NCI-H446 treated with DMSO at 0.1 percent for 48 hours (cell line): Measurements from ENCODE around the gene SCAMP4.

Experiments
- DNase-seq: peaks from one replicate; lab custom pipeline; 2025; lab: John Stamatoyannopoulos, UW

SCAMP4 gene

DNA sequence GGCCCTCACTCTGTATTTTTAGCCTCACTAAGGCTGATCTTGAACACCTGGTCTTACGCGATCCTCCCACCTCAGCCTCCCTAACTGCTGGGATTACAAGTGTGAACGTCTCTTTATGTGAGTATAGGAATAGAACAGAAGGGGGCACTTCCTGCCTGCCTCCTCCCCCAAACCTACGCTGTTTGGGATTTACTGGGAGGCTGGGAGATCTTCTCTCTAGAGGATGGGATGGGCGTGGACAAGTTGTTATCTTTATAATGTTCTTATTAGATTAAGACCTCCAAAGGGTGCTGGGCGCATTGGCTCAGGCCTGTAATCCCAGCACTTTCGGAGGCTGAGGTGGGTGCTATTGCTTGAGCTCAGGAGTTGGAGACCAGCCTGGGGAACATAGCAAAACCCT lies 32.9 kb downstream of the SCAMP4 start:
- no peak for DNase-seq

DNA sequence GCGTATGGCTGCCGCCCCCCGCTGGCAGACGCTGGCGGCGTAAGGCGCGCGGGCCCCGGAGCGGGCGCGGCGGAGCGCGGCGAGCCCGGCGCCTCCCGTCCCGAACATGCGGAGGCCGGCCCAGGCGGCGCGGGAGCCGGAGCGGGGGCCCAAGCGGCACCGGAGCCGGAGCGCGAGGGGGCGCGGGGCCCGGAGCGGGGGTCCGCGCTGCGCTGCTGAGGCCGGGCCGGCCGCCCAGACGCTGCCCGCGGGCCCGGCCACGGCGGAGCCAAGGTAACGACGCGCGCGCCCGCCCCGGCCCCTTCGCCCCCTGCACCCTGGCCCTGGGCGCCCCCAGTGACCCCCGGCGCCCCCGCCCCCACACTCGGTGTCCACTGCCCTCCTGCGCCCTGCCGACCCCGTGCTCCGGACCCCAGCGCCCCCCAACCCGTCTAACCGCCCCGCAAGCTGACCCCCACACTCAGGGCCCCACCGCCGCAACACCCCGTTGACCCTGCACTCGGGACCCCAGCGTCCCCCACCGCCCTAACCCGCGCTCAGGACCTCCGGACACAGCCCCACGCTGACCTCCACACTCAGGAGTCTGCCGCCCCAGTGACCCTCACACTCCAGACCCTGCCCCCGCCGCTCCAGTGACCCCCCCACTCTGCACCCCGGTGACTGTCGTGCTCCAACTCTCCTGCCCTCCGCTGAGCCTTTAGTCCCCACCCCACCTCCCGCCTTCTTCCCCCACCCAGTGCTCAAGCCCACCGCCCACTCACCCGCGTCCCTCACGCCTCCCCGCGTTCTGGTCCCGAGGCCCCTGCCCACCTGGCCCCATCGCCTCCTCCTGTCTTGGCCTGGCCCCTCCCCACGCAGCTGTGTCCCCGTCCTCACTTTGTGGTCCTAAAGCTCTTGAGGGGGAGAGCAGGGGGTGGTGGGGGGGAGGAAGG lies 36.2 kb downstream of the SCAMP4 start, which contains the start of gene CSNK1G2:
CSNK1G2 (plus strand) TSS at position 27 of the 932 bp plus-strand sequence. CDS start 28,601 bp downstream, outside the sequence.
- DNase-seq = no peak

DNA sequence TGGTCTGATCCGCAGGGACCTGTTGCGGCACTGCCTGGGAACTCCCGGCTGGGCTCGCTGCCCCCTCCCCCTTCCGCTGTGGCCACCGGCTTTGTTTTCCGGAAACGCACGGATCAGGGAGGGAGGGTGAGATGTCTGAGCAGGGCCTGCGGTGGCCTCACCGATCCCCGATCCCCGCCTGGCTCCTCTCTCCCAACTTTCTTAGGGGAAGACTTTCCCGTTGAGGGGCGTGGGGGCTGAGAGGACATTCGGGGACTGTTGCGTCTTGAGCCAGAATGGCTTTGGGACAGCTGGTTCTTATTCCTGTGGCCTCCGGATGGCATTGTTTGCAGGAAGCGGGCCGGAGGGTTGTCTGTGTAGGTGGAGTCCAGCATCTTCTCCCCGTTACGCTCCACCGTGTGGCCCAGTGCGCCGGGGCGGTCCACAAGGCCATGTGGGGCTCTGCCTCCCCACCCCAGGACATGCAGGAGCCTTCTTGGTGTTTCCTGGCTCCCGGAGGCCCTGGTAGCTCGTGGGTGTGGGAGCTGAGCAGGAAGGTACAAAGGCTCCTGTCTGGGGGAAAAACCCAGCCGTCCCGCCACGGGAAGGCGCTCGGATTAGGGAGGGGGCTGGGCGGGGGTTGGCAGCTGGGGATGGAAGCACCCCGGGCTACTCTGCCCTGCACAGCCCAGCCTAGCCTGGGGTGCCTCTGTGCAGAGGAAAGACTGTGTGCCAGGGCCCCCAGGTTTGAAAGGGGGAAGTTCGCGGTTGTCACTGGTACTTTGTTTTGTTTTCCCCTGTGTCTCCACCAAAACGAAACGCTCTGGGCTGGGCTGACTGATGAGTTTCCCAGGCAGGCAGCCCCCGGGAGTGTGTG lies 37.1 kb downstream of the SCAMP4 start:
- DNase-seq = no peak

DNA sequence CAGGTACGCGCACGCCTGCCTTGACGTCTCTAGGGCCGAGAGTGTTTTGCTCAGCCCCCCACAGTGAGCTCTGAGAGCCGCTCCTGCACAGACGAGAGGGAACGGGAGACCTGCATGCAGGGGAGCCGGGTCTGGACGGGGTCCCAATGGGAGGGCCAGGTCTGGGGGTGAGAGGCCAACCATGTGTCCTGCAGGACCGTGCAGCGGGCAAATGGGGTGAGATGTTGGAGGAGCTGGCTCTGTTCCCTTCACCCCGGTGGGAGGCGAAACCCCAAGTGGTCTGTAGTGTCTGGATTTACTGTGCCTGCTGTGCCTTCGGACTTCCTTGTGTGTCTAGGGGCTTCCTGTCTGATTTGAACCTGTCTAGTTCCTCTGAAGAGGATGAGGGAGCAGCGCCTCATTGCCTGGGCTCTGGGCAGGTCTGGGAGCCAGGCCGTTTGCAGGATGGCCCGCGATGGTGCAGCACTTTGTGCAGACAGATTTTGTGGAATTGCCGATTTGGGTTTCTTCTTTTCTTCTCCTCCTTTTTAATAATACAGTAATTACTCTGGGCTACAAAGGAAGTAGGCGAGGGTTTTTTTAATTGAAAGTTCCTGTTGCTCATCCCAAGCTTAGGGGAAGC lies 37.8 kb downstream of the SCAMP4 start:
- no peak for DNase-seq

DNA sequence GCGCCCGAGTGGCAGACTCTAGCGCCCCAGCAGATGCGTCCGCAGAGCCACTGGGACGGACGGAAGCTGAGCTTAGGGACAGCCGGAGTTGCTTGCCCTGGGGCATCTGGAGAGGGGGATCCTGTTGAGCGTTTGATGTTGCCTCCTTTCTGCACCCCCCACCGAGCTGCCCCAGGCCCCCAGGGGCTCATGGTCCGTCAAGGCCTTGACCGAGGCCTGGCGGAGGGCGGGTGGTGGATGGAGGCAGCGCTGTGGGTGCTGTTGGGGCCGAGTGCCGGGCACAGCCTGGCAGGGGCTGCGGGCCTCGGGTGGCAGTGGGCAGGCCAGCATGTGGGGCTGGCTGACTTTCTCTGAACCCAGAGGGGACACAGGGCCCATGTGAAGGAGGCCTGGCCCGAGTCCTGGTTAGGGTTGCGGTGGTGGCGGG lies 38.5 kb downstream of the SCAMP4 start:
- DNase-seq = no peak

DNA sequence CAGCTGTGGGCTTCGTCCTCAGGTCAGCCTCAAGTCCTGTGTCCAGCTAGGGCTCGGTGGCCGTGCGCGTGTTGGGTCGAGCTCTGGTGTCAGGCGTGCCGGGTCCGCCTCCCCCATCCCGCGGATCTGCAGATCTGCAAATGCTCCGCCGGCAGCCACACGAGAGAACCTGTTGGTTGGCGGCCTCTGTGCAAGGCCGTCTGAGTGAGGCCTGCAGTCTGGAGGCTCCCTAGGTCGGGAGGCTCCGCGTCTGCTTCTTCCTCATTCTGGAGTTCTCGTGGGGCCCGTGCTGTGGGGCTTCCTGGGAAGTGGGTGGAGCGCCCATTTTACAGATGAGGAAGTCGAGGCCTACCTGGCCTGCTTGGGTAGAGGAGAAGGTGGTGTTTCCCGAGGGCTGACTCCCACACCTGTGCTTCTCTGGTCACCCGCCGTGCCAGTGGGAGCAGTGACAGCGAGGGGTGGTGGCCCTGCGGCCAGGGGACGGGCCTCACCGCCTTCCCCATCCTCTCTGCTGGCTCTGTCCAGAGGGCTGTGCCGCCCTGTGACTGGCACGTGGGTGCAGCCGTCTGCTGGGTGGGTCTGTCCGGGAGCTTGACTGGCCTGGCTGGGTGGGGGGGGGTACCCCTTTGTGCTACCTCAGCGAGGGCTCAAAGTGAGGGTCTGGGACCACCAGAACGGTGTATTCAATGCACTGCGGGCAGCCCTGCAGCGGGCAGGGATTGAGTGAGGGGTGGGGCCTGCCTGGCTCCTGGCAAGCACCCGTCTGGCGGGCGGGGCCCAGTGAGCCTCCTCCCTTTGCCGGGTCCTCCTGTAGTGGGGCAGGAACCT lies 39.1 kb downstream of the SCAMP4 start:
- no peak for DNase-seq

DNA sequence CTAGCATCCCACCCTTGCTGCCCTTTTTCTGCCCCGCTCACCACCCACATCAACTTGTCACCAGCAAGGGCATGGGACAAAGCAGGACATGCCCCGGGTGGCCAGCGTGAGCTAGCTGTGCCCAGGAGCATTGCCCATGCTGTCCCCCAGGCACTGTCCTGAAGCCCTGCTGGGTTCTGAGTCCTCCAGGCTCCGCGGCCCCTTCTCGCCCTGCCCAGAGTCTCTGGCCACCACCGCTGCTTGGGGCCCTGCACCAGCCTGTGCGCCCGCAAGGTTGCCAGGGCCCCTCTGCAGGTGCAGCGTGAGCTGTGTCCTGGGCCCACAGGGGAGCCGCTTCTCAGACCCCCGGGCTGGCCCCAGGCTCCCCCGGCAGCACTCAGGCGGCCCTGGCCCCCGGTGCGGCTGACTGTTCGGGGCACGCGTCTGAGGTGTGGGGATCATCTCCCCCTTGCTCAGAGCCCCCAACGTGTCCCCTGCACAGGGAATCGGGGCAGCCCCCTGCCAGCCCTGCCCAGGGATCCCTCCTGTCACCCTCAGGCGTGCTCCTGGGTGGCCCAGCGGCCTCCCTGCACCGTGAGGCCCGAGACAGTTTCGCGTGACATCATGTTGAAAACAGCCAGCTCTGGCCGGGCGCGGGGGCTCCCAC lies 39.8 kb downstream of the SCAMP4 start:
- no peak for DNase-seq

DNA sequence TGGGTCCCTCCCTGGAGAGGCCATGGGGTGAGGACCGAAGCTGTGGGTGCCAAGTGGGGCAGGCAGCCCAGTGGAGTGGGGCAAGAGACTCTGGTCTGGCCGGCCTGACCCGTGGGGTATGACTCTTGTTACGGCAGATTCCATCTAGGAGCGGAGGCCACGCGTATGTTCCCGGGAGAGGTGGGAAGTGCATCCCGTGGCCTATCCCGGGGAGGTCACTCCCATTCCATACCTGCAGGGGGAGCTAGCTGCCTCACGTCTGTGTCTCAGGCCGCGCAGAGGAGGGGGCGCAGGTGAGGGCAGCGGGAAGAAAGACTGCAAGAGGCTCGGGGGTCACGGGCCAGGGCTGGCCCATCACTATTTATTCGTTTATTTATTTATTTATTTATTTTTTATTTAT lies 40.7 kb downstream of the SCAMP4 start:
- no peak for DNase-seq

DNA sequence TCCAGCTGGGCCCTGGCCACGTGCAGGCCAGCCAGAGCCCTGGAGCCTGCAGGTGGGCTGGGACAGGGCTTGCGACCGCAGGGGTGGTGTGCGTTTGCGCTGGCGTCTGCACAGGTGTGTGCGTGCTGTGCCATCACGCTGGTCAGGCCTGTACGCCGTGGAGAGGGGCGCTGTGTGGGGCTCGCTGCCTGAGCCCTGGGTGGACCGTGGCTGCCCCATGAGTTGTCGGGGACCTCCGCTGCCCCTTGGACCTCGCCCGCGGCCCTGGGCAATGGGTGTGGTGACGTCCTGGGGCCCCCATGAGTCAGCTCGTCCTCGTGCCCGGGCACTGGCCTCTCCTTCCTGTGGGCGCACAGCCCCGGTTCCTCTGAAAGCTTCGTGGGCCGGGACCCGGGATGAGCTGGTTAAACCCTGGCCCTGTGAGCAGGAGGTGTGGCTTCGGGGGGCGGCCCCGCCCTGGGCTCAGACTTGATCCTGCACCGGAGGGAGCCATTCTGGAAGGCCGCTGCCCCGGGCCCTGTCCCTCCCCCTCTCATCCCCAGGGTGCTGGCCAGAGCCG lies 42.5 kb downstream of the SCAMP4 start:
- DNase-seq = no peak

DNA sequence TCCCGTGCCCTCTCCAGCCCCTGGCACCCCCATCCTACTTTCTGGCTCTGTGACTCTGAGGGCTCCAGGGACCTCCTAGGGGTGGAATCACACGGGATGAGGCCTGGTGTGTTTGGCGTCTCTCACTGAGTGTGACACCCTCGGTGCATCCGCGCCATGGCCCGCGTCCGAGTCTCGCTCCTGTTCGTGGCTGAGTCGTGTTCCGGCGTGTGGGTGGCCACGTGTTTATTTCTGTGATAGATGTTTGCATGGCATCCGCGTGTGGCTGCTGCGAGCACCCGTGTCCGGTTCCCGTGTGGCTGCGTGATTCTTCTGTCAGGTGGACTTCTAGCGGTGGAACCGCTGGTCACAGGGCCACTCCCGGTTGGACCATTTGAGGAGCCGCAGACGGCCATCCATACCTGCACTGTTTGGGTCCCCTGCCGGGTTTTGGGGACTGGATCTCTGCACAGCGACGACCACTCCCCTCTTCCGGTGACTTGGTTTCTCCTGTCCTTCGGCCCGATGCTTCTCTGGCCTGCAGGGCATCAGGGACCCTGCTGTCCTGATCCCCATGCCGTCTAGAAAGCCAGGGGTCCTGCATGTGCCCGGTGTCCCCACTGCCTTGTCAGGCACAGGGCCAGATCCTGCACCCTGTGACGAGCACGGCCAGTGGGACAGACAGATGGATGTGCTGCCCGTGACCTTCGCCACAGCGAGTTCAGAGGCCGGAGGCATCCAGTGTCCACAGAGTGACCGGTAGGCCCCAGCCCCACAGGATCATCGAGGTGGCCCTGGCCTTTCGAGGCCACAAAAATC lies 44.3 kb downstream of the SCAMP4 start:
- DNase-seq = no peak

DNA sequence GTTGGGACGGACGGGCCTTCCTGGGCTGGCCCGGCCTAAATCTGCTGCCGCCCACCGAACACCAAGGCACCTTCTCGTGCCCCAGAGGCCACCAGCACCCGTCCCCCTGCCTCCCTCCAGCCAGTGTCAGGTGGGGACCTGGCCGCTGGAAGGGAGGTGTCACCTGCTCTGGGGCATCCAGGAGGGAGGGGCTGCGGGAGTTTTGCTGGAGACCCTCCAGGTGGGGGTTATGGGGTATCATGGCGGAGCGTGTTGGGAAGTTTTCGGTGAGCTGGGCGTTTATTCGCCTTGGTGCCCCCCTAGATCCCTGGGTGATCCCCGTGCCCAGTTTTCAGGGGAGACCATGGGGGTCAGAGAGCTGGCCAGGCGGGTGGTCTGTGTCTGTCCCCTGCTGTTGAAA lies 45.4 kb downstream of the SCAMP4 start:
- no peak for DNase-seq

DNA sequence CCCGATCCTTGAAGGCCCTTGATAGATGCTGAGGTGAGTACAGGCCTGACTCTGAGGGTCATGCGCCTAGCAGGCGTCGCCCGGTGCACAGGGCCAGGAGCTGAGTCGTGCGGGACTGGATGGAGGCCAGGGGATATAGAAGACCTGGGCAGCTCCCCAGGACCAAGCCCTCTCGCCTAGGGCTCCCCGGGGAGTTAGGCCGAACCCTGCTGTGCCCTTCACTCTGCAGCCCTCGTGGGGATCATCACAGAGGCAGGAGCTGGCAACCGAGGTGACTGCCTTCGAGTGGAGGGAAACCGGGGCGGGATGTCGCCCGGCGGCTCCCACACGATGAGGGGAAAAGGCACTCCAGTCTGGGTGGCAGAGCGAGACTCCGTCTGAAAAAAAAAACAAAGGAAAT lies 47.4 kb downstream of the SCAMP4 start:
- no peak for DNase-seq

DNA sequence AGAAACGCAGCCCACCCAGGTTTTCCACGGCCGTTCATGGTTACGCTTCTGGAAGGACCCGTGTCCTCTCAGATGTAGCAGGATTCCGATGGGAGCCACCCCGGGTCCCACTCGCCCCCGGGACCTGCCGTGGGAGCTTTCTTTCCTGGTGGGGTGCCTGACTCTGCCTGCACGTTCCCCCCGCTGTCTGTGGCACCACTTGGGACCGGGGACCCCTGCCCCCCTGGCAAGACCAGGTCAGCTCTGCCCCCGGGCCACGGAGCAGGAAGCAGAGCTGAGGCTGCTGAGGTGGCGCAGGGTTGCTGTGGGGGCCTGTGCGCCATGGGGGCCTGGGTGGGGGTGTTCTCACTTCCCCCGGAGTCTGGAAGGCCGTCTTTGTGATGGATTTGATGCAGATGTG lies 47.8 kb downstream of the SCAMP4 start:
- DNase-seq = no peak

DNA sequence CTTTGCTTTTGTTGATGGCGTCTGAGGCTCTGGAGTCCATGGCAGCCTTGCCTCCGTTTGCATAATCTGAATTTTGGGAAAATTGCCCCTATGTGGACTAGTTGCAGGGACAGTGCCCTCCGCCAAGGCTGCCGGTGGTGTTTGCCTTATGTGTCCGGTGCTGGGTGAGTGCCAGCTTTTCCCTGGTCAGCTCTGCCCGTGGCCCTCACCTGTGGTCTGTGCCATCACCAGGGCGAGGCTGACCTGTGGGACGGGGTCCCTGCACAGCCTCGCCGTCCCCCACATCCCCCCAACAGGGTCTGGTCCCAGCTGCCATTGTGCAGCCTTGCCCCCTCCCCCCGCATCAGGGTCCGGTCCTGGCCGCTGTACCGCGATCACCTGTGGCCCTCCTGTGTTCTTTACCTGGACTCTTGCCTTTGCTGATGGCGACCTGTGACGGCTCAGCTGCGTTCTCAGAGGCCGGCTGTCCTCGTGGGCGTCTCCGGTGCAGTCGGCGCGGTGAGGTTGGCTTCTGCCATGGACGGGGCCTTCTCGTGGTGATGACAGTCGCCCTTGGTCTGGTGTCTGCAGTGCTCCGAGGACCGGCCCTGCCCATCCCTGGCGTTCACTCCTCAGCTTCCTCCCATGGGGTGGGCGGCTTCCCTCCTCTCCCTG lies 48.4 kb downstream of the SCAMP4 start:
- no peak for DNase-seq

DNA sequence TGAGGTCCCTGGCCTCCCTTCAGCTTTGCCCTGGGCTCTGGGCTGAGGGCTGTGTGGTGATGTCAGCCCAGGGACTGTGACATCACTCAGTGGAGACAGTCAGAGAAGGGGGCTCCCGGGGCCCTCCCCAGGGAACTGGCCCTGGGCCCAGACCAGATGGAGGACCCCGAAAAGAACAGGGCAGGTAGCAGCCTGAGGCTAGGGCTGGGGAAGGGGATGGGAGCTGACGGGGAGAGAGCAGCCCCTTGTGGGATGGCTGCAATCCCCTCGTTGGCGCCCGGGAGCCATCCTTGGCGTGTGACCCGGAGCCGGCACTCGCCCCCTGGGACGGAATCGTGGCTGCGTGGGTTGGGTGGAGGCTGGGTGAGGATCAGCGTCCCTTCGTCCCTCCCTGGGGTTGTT lies 49.3 kb downstream of the SCAMP4 start:
- DNase-seq = no peak

DNA sequence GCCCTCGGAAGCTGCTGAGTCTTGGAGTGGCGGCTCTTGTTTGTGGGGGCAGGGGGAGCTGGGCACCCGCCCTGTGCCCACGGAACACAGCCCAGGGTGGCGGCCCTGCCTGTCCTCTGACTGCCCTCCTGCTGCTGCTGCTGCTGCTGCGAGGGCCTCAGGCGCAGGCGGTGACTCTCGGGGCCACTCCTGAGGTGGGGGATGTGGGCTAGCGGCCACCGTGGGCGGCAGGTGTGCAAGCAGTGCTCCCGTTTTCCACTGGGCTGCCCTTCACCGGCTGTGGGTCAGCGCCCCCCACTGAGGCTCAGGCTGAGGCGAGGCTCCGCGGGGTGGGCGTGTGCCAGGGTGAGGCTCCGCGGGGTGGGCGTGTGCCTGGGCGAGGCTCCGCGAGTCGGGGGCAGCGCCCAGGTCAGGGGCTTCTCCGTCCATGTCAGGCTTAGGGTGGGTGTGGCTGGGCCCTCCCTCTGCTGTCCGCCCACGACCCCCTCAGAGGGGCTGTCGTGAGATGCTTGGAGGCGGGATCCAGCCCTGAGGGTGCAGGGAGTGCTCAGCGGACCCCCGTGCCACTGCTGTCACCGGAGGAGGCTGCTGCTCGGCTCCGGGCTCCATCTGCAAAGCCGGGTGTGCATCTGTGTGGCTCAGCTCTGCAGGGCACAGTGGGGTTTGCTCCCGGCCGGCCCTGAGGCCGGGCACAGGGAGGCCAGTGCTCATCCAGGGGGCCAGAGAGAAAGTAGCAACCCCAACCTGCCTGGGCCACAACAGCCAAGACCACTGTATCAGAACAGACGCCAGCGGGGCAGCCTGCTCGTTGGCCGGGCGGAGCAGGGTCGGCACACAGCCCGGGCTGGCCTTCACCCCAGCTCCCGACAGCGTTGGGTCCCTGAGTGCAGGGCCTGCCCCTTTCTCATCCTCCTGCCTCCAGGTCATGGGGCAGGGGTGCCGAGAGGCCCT lies 50.2 kb downstream of the SCAMP4 start:
- DNase-seq = no peak

DNA sequence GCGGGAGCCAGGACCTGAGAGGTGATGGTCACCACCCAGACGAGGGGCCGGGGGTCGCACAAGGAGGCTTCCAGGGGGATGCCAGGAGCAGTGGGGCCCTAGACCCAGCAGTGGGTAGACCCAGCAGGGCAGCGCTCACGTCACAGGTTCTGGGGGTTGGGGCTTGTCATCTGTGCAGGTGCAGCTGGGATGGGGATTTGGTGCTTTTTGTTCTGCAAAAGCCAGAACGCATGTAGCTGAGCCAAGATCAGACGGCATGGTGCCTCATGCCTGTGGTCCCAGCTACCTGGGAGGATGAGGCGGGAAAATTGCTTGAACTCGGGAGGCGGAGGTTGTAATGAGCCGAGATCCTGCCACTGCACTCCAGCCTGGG lies 50.9 kb downstream of the SCAMP4 start:
- no peak for DNase-seq

DNA sequence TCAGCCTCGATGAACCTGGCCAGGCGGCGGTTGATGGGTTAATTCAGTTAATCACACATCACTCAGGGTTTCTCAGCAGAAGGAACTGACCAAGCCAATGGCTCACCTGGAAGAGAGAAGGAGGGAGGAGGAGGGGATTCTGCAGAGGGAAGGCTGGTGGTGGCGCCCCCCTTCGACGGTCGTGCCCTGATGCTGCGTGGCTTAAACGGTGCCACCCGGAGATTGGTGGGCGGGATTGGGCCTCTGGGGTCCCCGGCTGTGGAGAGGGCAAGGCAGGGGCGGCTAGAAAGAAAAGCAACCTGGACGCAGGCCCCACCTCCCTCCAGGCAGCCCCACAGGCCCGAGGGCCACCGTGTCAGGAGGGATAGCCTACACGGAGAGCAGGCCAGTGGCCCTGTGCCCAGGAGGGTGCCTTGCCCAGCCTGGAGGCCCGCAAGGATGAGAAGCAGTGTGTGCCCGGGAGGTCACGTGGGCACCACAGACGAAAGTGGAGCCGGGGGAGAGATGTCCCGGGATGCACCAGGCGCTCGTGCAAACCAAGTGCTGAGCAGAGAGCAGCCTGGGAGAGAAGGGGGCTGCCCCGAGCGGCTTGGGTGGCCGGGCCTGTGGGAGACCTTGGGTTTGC lies 51.8 kb downstream of the SCAMP4 start:
- no peak for DNase-seq
